DND-41 (cell line): ENCODE data around the gene SLC6A7.

Experiments
- ATAC-seq: fragments of 200-7000 bp; cut with Tn5 transposase; 3 replicates; pipeline ENCODE4 v1.9.1; 2021; ENCODE audit warnings: low read depth; ENCODE audit not compliant: insufficient read depth
- DNase-seq: peaks from one replicate; pipeline ENCODE4 v3.0.0-alpha.2; 2020
- H2AFZ ChIP-seq: 2 replicates; pipeline ENCODE4 v1.6.0; 2012; ENCODE audit warnings: low read depth, low read length
- H3K27ac ChIP-seq: 2 replicates; pipeline ENCODE4 v1.5.1; 2012; ENCODE audit warnings: low read length, inconsistent platforms
- H3K27me3 ChIP-seq: fragments of 200-600 bp; sonication (generic); 2 replicates; pipeline ENCODE4 v1.6.0; 2012; ENCODE audit warnings: low read length, mild to moderate bottlenecking, inconsistent platforms; ENCODE audit not compliant: insufficient read depth, poor library complexity
- H3K36me3 ChIP-seq: 2 replicates; pipeline ENCODE4 v1.5.1; 2012; ENCODE audit warnings: low read length, inconsistent platforms; ENCODE audit not compliant: insufficient read depth
- H3K4me1 ChIP-seq: 2 replicates; pipeline ENCODE4 v1.5.1; 2012; ENCODE audit warnings: mild to moderate bottlenecking, low read length; ENCODE audit not compliant: insufficient read depth
- H3K4me2 ChIP-seq: 2 replicates; pipeline ENCODE4 v1.6.0; 2012; ENCODE audit warnings: mild to moderate bottlenecking, moderate library complexity, low read length, inconsistent platforms; ENCODE audit not compliant: insufficient read depth
- H3K4me3 ChIP-seq, 2 experiments: fragments of 200-600 bp in 1 of 2; shearing (Covaris generic) in 1 of 2; 2 replicates each; pipeline ENCODE4 v1.5.1; 2012 to 2016; ENCODE audit warnings: inconsistent platforms in 2 of 2, low read length in 2 of 2, mild to moderate bottlenecking in 2 of 2, low read depth in 1 of 2, moderate library complexity in 1 of 2
- H3K79me2 ChIP-seq: 2 replicates; pipeline ENCODE4 v1.6.0; 2012; ENCODE audit warnings: low read length, inconsistent platforms; ENCODE audit not compliant: insufficient read depth
- H3K9ac ChIP-seq: 2 replicates; pipeline ENCODE4 v1.6.0; 2012; ENCODE audit warnings: low read depth, mild to moderate bottlenecking, inconsistent platforms, low read length, moderate library complexity
- H3K9me3 ChIP-seq: 2 replicates; pipeline ENCODE4 v1.5.1; 2012; ENCODE audit warnings: low read length, moderate library complexity, mild to moderate bottlenecking, inconsistent platforms; ENCODE audit not compliant: insufficient read depth, severe bottlenecking
- H4K20me1 ChIP-seq: 2 replicates; pipeline ENCODE4 v1.6.0; 2012; ENCODE audit warnings: low read length; ENCODE audit not compliant: insufficient read depth
- CTCF ChIP-seq: IDR thresholded peaks from 2 replicates; pipeline ENCODE4 v1.5.1; 2012; ENCODE audit warnings: borderline replicate concordance, low read length, moderate library complexity, mild to moderate bottlenecking; ENCODE audit not compliant: poor library complexity, severe bottlenecking; ENCODE audit errors: extremely low read depth
- EZH2 ChIP-seq: IDR thresholded peaks from 3 replicates; pipeline ENCODE4 v1.6.1; 2012; ENCODE audit warnings: borderline replicate concordance, low read depth, mild to moderate bottlenecking, moderate library complexity, low read length, inconsistent platforms; ENCODE audit not compliant: severe bottlenecking

Gene SLC6A7

GRCh38 chr5:150189728-150190502 is at the start of gene SLC6A7:
SLC6A7 (plus strand) TSS chr5:150190062; CDS start chr5:150190328, 266 bp downstream.
- H3K4me3 ChIP-seq = no peak within 1 kb of the TSS
- no peak within 1 kb of the TSS for H2AFZ ChIP-seq
- no peaks in the 10 kb centered on the region for H3K79me2 ChIP-seq
- ATAC-seq (no peak), DNase-seq (no peak)
- H3K27ac ChIP-seq = no peak within 1 kb of the TSS
- no peaks in the 10 kb centered on the region for H3K9me3 ChIP-seq
- no peaks in the 10 kb centered on the region for H3K4me1 ChIP-seq
- peaks cover 17% of the 10 kb centered on the region for H3K27me3 ChIP-seq
- no peaks in the 10 kb centered on the region for H4K20me1 ChIP-seq
- H3K4me2 ChIP-seq = no peak within 1 kb of the TSS
- no peaks in the 10 kb centered on the region for H3K36me3 ChIP-seq
- TF ChIP-seq EZH2 (no peak), CTCF (no peak)
- H3K9ac ChIP-seq = no peak within 1 kb of the TSS

GRCh38 chr5:150140830-150141229 is 49.0 kb upstream of the SLC6A7 start:
- Histone ChIP-seq H2AFZ (no peak overlapping the region), H3K4me3 (no peak overlapping the region), H3K4me1 (no peaks in the 10 kb centered on the region), H3K27ac (no peak overlapping the region), H3K27me3 (no peaks in the 10 kb centered on the region), H4K20me1 (0 out of 2 replicates have a peak, but pooled peaks cover 5% of the 10 kb centered on the region), H3K79me2 (no peaks in the 10 kb centered on the region), H3K9ac (no peak overlapping the region), H3K36me3 (no peaks in the 10 kb centered on the region), H3K9me3 (no peaks in the 10 kb centered on the region), H3K4me2 (no peak overlapping the region)
- ATAC-seq (0 out of 3 replicates have a peak, but pooled peaks have one; percentile 34), DNase-seq (no peak)
- TF ChIP-seq CTCF (no peak), EZH2 (no peak)

- no peak for TF ChIP-seq CTCF
- no peak for TF ChIP-seq EZH2
- Histone ChIP-seq H3K4me2 (no peak overlapping the region), H2AFZ (no peak overlapping the region), H3K9ac (no peak overlapping the region), H3K4me3 (no peak overlapping the region), H3K4me1 (no peaks in the 10 kb centered on the region), H3K27me3 (no peaks in the 10 kb centered on the region), H4K20me1 (0 out of 2 replicates have a peak, but pooled peaks cover 5% of the 10 kb centered on the region), H3K9me3 (no peaks in the 10 kb centered on the region), H3K27ac (no peak overlapping the region), H3K36me3 (no peaks in the 10 kb centered on the region), H3K79me2 (no peaks in the 10 kb centered on the region)
- DNase-seq = no peak
- no peak for ATAC-seq
Observed at GRCh38 chr5:150141544-150142184, 48.2 kb upstream of the SLC6A7 start.
